DND-41 (cell line): Measurements from ENCODE around the gene ANKRD28.

Experiments used
- ATAC-seq: fragments of 200-7000 bp; cut with Tn5 transposase; 3 replicates; pipeline ENCODE4 v1.9.1; 2021; ENCODE audit warnings: low read depth; ENCODE audit not compliant: insufficient read depth
- DNase-seq: peaks from one replicate; pipeline ENCODE4 v3.0.0-alpha.2; 2020
- H2AFZ ChIP-seq: 2 replicates; pipeline ENCODE4 v1.6.0; 2012; ENCODE audit warnings: low read depth, low read length
- H3K27ac ChIP-seq: 2 replicates; pipeline ENCODE4 v1.5.1; 2012; ENCODE audit warnings: low read length, inconsistent platforms
- H3K27me3 ChIP-seq: fragments of 200-600 bp; sonication (generic); 2 replicates; pipeline ENCODE4 v1.6.0; 2012; ENCODE audit warnings: low read length, mild to moderate bottlenecking, inconsistent platforms; ENCODE audit not compliant: insufficient read depth, poor library complexity
- H3K36me3 ChIP-seq: 2 replicates; pipeline ENCODE4 v1.5.1; 2012; ENCODE audit warnings: low read length, inconsistent platforms; ENCODE audit not compliant: insufficient read depth
- H3K4me1 ChIP-seq: 2 replicates; pipeline ENCODE4 v1.5.1; 2012; ENCODE audit warnings: mild to moderate bottlenecking, low read length; ENCODE audit not compliant: insufficient read depth
- H3K4me2 ChIP-seq: 2 replicates; pipeline ENCODE4 v1.6.0; 2012; ENCODE audit warnings: mild to moderate bottlenecking, moderate library complexity, low read length, inconsistent platforms; ENCODE audit not compliant: insufficient read depth
- H3K4me3 ChIP-seq, 2 experiments: fragments of 200-600 bp in 1 of 2; shearing (Covaris generic) in 1 of 2; 2 replicates each; pipeline ENCODE4 v1.5.1; 2012 to 2016; ENCODE audit warnings: inconsistent platforms in 2 of 2, low read length in 2 of 2, mild to moderate bottlenecking in 2 of 2, low read depth in 1 of 2, moderate library complexity in 1 of 2
- H3K79me2 ChIP-seq: 2 replicates; pipeline ENCODE4 v1.6.0; 2012; ENCODE audit warnings: low read length, inconsistent platforms; ENCODE audit not compliant: insufficient read depth
- H3K9ac ChIP-seq: 2 replicates; pipeline ENCODE4 v1.6.0; 2012; ENCODE audit warnings: low read depth, mild to moderate bottlenecking, inconsistent platforms, low read length, moderate library complexity
- H3K9me3 ChIP-seq: 2 replicates; pipeline ENCODE4 v1.5.1; 2012; ENCODE audit warnings: low read length, moderate library complexity, mild to moderate bottlenecking, inconsistent platforms; ENCODE audit not compliant: insufficient read depth, severe bottlenecking
- H4K20me1 ChIP-seq: 2 replicates; pipeline ENCODE4 v1.6.0; 2012; ENCODE audit warnings: low read length; ENCODE audit not compliant: insufficient read depth
- CTCF ChIP-seq: IDR thresholded peaks from 2 replicates; pipeline ENCODE4 v1.5.1; 2012; ENCODE audit warnings: borderline replicate concordance, low read length, moderate library complexity, mild to moderate bottlenecking; ENCODE audit not compliant: poor library complexity, severe bottlenecking; ENCODE audit errors: extremely low read depth
- EZH2 ChIP-seq: IDR thresholded peaks from 3 replicates; pipeline ENCODE4 v1.6.1; 2012; ENCODE audit warnings: borderline replicate concordance, low read depth, mild to moderate bottlenecking, moderate library complexity, low read length, inconsistent platforms; ENCODE audit not compliant: severe bottlenecking

Gene ANKRD28

GRCh38 chr3:15796771-15797641 lies 773 bp downstream of the ANKRD28 start:
- Histone ChIP-seq H3K4me1 (peaks cover 65% of the 10 kb centered on the region), H2AFZ (no peak overlapping the region), H3K27ac (peak overlapping the region; percentile 95)

GRCh38 chr3:15796331-15796730 lies 1.4 kb downstream of the ANKRD28 start:
- no peak for ATAC-seq
- H3K9ac ChIP-seq, result peak overlapping the region; percentile 68
- peaks cover 92% of the 10 kb centered on the region for H3K79me2 ChIP-seq
- peaks cover 65% of the 10 kb centered on the region for H3K4me1 ChIP-seq
- H3K9me3 ChIP-seq, result no peaks in the 10 kb centered on the region
- H3K36me3 ChIP-seq, result peaks cover 40% of the 10 kb centered on the region
- H2AFZ ChIP-seq, result no peak overlapping the region
- no peaks in the 10 kb centered on the region for H3K27me3 ChIP-seq
- H3K4me2 ChIP-seq, result peak overlapping the region; percentile 64
- H4K20me1 ChIP-seq, result peaks cover 32% of the 10 kb centered on the region
- H3K4me3 ChIP-seq, result peak overlapping the region; percentile 63 to 87
- no peak for DNase-seq
- TF ChIP-seq CTCF (no peak), EZH2 (no peak)
- H3K27ac ChIP-seq, result peak overlapping the region; percentile 95

More at GRCh38 chr3:15796771-15797641, 773 bp downstream of the ANKRD28 start:
- peak; percentile 28 for DNase-seq
- Histone ChIP-seq H3K4me3 (peak overlapping the region; percentile 63 to 87), H3K27me3 (no peaks in the 10 kb centered on the region), H4K20me1 (peaks cover 25% of the 10 kb centered on the region), H3K36me3 (peaks cover 33% of the 10 kb centered on the region), H3K4me2 (peak overlapping the region; percentile 64), H3K9ac (peak overlapping the region; percentile 68), H3K79me2 (peaks cover 92% of the 10 kb centered on the region), H3K9me3 (no peaks in the 10 kb centered on the region)
- no peak for TF ChIP-seq EZH2
- TF ChIP-seq CTCF, result no peak
- peak; percentile 9 for ATAC-seq

- Histone ChIP-seq H3K36me3 (peaks cover 46% of the 10 kb centered on the region), H3K9me3 (no peaks in the 10 kb centered on the region), H3K9ac (peak overlapping the region; percentile 68), H3K27ac (peak overlapping the region; percentile 95), H3K4me1 (peaks cover 65% of the 10 kb centered on the region), H4K20me1 (peaks cover 38% of the 10 kb centered on the region), H3K27me3 (no peaks in the 10 kb centered on the region), H3K4me2 (peak overlapping the region; percentile 64), H3K4me3 (peak overlapping the region; percentile 63 to 87), H2AFZ (no peak overlapping the region), H3K79me2 (peaks cover 96% of the 10 kb centered on the region)
- ATAC-seq (no peak), DNase-seq (no peak)
- TF ChIP-seq CTCF (no peak), EZH2 (no peak)
These were observed 2.0 kb downstream of the ANKRD28 start for GRCh38 chr3:15795651-15796308.
